Brain pericyte (primary cell): ENCODE measurements around the gene DOP1A.

ENCODE experiments used
- DNase-seq: peaks from one replicate; pipeline ENCODE4 v3.0.0-alpha.2; 2012; ENCODE audit warnings: low read depth, low spot score

DOP1A gene

DNA sequence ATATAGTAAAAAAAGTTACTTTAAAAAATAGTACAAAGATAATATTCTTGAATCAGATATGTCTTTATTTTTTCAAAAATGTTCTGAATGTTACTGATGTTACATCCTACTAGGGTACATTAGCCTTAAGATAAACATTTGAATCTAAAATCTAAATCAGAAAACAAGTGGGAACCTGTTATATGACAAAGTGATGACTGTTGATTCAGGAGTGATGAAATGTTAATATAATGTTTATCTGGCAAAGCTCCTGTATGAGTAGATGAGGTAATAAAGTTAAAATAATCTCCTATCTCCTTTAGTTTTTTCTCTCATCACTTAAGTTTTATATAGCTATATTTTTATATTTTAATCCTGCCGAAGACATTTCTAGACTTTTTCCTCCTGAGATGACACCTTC, 4.2 kb downstream of the DOP1A start:
- no peak for DNase-seq

DNA sequence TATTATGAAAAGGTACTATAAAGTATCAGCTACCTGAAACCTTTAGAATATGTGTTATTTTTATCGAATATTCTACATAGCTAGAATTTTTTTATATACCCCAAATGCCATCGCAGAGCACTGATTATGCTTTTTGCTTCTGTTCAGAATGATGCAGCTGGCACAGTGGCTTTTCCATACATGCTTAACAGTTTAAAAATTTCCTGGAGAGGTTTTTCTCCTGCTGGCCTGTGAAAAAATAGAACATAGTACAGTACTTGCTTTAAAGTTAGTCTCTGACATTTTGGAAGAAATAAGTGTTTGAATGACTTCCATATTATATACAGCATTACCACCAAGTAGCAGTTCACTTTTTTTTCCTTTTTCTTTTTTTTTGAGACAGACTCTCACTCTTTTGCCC, 5.3 kb downstream of the DOP1A start:
- no peak for DNase-seq

DNA sequence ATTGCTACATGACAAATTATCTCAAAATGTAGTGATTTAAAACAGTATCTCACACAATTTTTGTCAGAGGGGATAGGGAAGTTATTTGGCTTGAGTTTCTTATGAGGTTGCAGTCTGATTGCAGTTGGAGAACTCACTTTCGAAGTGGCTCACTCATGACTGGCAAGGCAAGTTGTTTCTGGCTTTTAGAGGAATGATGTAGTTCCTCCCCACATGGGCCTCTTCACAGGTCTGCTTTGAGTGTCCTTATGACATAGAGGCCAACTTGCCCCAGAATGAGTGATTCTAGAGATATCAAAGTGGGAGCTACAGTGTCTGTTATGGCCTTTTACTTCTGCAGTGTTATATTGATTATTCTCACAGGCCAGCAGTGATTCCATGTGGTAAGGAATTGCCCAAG, 6.1 kb downstream of the DOP1A start:
- DNase-seq: no peak

DNA sequence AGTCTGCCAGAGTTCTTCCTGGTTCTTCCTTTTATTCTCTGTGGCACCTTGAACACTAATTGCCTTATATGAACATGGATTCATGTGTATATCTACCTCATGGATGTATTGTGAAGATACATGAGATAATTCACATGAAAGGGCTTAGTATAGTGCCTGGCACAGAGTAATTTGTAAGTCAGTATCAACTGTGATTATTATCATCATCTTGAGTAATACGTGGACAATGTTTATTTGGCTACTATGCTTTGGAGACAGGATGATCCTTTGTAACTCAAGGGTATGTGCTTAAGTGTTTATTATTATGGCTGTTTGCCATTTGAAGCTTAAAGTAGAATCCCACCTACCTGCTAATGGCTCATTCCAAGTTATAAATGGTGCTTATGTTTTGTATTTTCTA, 16.0 kb downstream of the DOP1A start:
- DNase-seq: no peak

GRCh38 chr6:83086751-83087150, 19.3 kb downstream of the DOP1A start:
- no peak for DNase-seq

GRCh38 chr6:83092756-83093399, 25.4 kb downstream of the DOP1A start:
- no peak for DNase-seq

GRCh38 chr6:83096791-83097190, 29.3 kb downstream of the DOP1A start:
- DNase-seq: no peak

GRCh38 chr6:83097204-83097603, 29.7 kb downstream of the DOP1A start:
- no peak for DNase-seq

- DNase-seq: no peak
These were observed 30.2 kb downstream of the DOP1A start for GRCh38 chr6:83097675-83098074.

- DNase-seq: no peak
These were observed 31.1 kb downstream of the DOP1A start for GRCh38 chr6:83098589-83098988.

- DNase-seq: no peak
These were observed 40.9 kb downstream of the DOP1A start for GRCh38 chr6:83108378-83108777.

DNA sequence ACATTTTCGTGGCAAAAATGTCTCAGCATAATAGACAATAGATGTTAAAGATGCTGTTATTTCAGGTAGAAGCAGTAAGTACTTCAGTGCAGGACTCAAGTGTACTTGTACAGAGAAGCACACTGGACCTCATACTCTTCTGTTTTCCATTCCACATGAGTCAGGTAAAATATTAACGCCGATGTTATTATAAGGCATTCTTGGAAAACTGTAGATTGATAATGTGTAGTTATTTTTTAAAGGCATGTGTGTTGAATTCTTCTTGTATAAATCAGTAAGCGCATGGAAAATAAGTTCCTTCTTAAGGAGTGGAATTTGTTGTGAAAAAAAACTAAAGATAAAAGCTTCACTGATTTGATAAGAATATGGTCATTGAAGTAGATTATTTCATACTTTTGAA, 45.8 kb downstream of the DOP1A start:
- no peak for DNase-seq

DNA sequence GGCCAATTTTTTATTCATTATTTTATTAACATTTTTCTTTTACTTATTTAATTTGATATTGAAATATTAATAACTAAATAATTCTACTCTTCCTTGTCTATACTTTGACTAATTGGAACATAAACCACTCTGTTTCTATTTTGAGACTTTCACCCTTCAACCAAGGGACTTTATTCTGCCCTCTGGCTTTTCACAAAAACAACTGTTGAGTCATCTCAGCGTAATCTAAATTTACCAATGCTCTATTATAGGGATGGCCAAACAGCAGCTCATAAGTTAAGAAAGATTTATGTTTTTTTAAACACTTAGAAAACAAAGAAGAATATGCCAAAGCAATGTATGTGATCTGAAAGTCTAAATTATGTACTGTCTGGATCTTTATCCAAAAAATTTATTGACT, 46.7 kb downstream of the DOP1A start:
- DNase-seq: no peak

- no peak for DNase-seq
These were observed 50.3 kb downstream of the DOP1A start for GRCh38 chr6:83117802-83118201.

GRCh38 chr6:83119742-83120300, 52.4 kb downstream of the DOP1A start:
- DNase-seq: no peak

DNA sequence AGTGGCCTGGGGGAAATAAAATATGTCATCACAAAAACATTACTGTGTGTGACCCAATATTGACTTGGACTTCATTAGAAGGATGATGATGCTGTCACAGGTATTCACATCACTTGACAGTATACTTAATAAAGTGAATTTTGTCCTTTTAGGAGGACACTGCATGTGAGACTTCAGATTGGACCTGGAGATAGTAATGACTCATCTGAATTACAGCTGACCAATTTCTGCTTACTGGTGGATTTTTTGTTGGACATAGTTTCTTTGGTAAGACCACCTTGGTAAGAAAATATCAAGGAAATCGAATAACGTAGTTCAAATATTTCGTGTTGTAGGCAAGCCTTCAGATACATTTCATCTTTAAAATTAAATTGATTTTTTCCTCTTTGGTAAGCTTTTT, 57.1 kb downstream of the DOP1A start:
- no peak for DNase-seq

DNA sequence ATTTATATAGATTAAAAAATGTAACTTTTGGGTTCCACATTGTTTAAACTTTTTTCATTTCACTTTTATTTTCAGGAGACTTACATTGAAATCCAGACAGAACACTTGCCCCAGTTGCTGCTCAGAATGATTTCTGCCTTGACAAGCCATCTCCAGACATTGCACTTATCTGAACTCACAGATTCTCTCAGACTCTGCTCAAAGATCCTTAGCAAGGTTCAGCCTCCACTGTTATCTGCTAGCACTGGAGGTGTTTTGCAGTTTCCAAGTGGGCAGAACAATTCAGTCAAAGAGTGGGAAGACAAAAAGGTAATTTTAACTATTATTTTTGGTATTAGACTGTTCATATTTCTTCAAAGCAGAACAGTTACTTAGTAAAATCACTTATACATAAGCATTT, 58.0 kb downstream of the DOP1A start:
- DNase-seq: no peak

DNA sequence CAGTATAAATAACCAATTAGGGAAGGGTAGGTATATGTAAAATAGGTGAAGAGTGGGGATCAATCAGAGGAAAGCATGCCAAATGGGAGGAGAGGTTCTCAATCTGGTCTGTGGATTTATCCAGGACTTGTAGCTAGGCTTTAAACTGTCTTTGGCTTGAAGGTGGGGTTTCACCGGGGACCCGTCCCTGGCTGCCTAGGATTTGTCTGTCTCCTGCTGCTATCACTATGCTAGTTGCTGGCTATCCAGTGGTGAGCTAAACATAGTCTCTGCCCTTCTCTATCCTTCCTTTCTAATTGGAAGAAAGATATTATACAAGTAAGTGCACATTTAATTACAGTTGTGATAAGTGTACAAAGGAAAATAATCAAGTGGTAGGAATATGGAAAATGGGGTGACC, 58.8 kb downstream of the DOP1A start:
- no peak for DNase-seq

GRCh38 chr6:83126807-83127206, 59.3 kb downstream of the DOP1A start:
- DNase-seq: no peak

DNA sequence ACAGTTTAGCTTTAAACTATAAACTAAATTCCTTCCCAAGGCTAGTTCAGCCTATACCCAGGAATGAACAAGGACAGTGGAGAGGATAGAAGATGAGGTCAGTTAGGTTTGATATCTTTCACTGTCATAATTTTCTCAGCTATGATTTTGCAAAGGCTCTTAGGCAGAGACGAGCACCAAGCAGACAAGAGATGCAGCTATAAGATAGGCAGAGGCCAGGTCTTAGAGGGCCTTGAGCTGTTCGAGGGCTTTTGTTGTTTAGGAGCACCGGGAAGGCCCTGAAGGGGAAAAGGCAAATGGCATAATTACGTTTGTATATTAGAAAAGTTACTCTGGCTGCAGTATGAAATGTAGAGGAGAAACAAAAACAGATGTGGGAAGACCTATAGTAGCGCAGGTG, 59.8 kb downstream of the DOP1A start:
- DNase-seq: no peak

GRCh38 chr6:83127976-83128375, 60.5 kb downstream of the DOP1A start:
- no peak for DNase-seq

DNA sequence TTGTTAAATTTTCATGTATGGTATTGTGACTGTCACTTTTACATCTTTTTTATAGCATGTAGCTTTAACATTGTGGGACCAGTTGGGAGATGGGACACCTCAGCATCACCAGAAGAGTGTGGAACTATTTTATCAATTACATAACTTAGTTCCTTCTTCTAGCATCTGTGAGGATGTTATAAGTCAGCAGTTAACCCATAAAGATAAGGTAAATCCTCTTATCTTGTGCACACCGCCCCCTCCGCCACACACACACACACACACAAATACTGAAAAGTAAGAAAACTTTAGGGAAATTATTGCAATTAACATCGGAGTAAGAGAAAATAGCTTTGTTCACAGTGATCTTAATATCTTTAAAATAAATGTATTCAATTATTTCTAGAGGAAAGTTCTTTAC, 64.7 kb downstream of the DOP1A start:
- DNase-seq: no peak

DNA sequence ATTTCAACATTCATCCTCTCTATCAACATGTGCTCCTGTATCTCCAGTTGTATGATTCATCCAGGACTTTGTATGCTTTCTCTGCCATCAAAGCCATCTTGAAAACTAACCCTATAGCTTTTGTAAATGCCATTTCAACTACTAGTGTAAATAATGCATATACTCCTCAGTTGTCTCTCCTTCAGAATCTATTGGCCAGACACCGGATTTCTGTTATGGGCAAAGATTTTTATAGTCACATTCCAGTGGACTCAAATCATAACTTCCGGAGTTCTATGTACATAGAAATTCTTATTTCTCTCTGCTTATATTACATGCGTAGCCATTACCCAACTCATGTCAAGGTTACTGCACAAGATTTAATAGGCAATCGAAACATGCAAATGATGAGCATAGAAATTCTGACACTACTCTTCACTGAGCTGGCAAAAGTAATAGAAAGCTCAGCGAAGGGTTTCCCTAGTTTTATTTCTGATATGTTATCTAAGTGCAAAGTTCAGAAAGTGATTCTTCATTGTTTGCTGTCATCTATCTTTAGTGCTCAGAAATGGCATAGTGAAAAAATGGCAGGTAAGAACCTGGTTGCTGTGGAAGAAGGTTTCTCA, 70.7 kb downstream of the DOP1A start:
- DNase-seq: no peak

GRCh38 chr6:83138758-83139157, 71.3 kb downstream of the DOP1A start:
- no peak for DNase-seq
